PC-3 (cell line): Measurements from ENCODE around the gene TCF20.

Source experiments
- CTCF ChIP-seq: fragments of 300-600 bp; sonication (generic); conservative IDR thresholded peaks from 2 replicates; pipeline ENCODE4 v1.5.1; 2017; ENCODE audit warnings: antibody characterized with exemption, low read depth, mild to moderate bottlenecking, low read length
- EZH2 ChIP-seq: fragments of 300-600 bp; sonication (generic); IDR thresholded peaks from one replicate; pipeline ENCODE4 v1.6.1; 2017; ENCODE audit warnings: antibody characterized with exemption, mild to moderate bottlenecking, low read length; ENCODE audit not compliant: unreplicated experiment
- EZH2phosphoT487 ChIP-seq: fragments of 300-600 bp; sonication (generic); IDR thresholded peaks from 2 replicates; pipeline ENCODE4 v1.6.1; 2018; ENCODE audit warnings: mild to moderate bottlenecking, antibody characterized with exemption, low read length, borderline replicate concordance

DNA sequence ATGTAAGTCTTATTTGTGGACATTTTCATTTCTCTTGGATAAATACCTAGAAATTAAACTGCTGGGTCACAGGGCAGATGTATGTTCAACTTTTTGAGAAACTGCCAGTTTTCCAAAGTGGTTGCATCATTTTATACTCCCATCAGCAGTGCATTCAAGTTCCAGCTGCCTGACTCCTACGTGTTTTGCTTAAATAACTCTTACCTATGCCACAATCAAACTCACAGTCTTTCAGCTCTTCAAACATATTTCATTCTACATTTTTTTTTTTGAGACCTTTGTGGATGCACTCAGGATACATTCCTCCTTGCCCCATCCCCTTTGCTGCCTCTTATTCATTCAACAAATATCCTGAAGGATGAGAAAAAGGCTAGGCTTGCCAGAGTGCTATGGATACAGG lies 9.2 kb downstream of the TCF20 start:
- TF ChIP-seq CTCF = no peak
- TF ChIP-seq EZH2 = no peak
- TF ChIP-seq EZH2phosphoT487 = no peak
